Measurements from ENCODE around the gene ABHD4. TPM values are rescaled to one million over a fixed set of nuclear protein-coding genes. Genes with fewer than 3 reads are reported as not detected.

Gene ABHD4
- total and polyA plus RNA-seq, 2 of the 4 experiments (the other 2 are of a cell fraction) = 5.0 to 22.0 TPM

GRCh38 chr14:22597771-22598098 lies 365 bp upstream of the ABHD4 start:
- Histone ChIP-seq H2BK120ac (ENCODE audit: low read depth, low read length) (peak overlapping the region; percentile 63; the same call in 1 of the 2 replicates), H3K4me2 (ENCODE audit: low read depth, low read length) (peak overlapping the region; percentile 88), H3K27ac (ENCODE audit: insufficient read depth, low read length) (peak overlapping the region; percentile 48), H3K4ac (ENCODE audit: low read depth, low read length) (peak overlapping the region; percentile 25), H3K4me3 (ENCODE audit: insufficient read depth, low read depth, low read length) (peak overlapping the region; percentile 92), H3K9me1 (ENCODE audit: insufficient read depth, low read length) (peaks cover 19% of the 10 kb centered on the region), H3K79me1 (ENCODE audit: low read depth in 1 of 2, low read length in 2 of 2) (peaks cover 13 to 31% of the 10 kb centered on the region in 2 experiments), H3K4me1 (ENCODE audit: control insufficient read depth, insufficient read depth, low read length) (peaks cover 7% of the 10 kb centered on the region), H2AFZ (replicated peaks; ENCODE audit: low read length, poor library complexity) (peak overlapping the region; percentile 96), H3K9me3 (ENCODE audit: control insufficient read depth, insufficient read depth, low read length) (no peaks in the 10 kb centered on the region), H2AK5ac (ENCODE audit: low read depth, low read length) (peak overlapping the region; percentile 20; the same call in 1 of the 2 replicates), H2AK9ac (replicated peaks; ENCODE audit: low read depth, low read length, poor library complexity) (no peak overlapping the region), H2BK15ac (ENCODE audit: low read depth, low read length) (peak overlapping the region; percentile 37; the same call in 2 of the 3 replicates), H3K27me3 (ENCODE audit: control insufficient read depth, insufficient read depth, low read length) (no peaks in the 10 kb centered on the region; the same call in 1 of the 2 replicates), H3K56ac (ENCODE audit: extremely low read depth, insufficient read depth, low read length) (no peak overlapping the region), H3K14ac (replicated peaks; ENCODE audit: low read depth, low read length) (peak overlapping the region; percentile 89), H3K23ac (ENCODE audit: low read depth, low read length) (peak overlapping the region; percentile 93), H3K9ac (ENCODE audit: low read depth, low read length) (peak overlapping the region; percentile 68), H2BK5ac (ENCODE audit: low read depth, low read length, poor library complexity, severe bottlenecking) (peak overlapping the region; percentile 44), H4K8ac (ENCODE audit: low read depth in 2 of 2, low read length in 2 of 2) (peak overlapping the region; percentile 61 to 90; a peak in 3 of 4 replicates), H2BK20ac (ENCODE audit: low read depth, low read length) (peak overlapping the region; percentile 2; the same call in 1 of the 2 replicates), H4K20me1 (ENCODE audit: insufficient read depth, low read length) (no peaks in the 10 kb centered on the region; the same call in 1 of the 2 replicates), H4K5ac (ENCODE audit: low read depth, low read length) (peak overlapping the region; percentile 80), H3K36me3 (ENCODE audit: control insufficient read depth, insufficient read depth, low read length) (peaks cover 14% of the 10 kb centered on the region), H3K18ac (ENCODE audit: low read depth, low read length) (peak overlapping the region; percentile 70), H4K91ac (ENCODE audit: insufficient read depth, low read depth, low read length) (peak overlapping the region; percentile 29; the same call in 1 of the 2 replicates)
- TF ChIP-seq POLR2A (IDR thresholded peaks at IDR 0.05; ENCODE audit: low read depth, low read length) = no peak
- TF ChIP-seq CHD1 (IDR thresholded peaks at IDR 0.05; ENCODE audit: low read depth, low read length) = no peak
- TF ChIP-seq ELK1 (IDR thresholded peaks at IDR 0.05; ENCODE audit: borderline replicate concordance, low read depth, low read length) = no peak
- no peak for TF ChIP-seq BHLHE40 (IDR thresholded peaks at IDR 0.05; ENCODE audit: low read depth, low read length)
- TF ChIP-seq MAFK (IDR thresholded peaks at IDR 0.05; ENCODE audit: low read depth, low read length) = no peak
- no peak for TF ChIP-seq FOS (IDR thresholded peaks at IDR 0.05; ENCODE audit: low read depth, low read length)
- no peak for TF ChIP-seq RCOR1 (IDR thresholded peaks at IDR 0.05; ENCODE audit: insufficient replicate concordance, low read length)
- DNase-seq (no peak), ATAC-seq (ENCODE audit: low read depth) (peak; percentile 3)
- WGBS, 2 experiments (ENCODE audit: extremely low coverage in 2 of 2, insufficient read length in 1 of 2) = 6% methylated on average over 2 of the region's 9 CpGs; no CpG with 5 or more reads in 1 of the 2 experiments
- ChIA-PET CTCF (interaction anchor here (1.7 to 2.2 kb wide), 2 partner anchors 8 to 28 kb away, joined by 7 to 14 read pairs; partner anchors contain the start of gene DAD1), POLR2A (ENCODE audit: unreplicated experiment) (no interaction called here)
- in situ Hi-C loops (cut with MboI; ENCODE audit: low sequenced_read_pairs) (no loop called here), intact Hi-C loops (cut with micrococcal nuclease) (no loop called here), dilution Hi-C loops (cut with HindIII; ENCODE audit: low sequenced_read_pairs, unreplicated experiment) (no loop called here)
- BruUV-seq (replicated peaks) = no TSS peak
